GM12878 (cell line): ENCODE measurements around the gene HLA-DRA. TPM values are rescaled to one million over a fixed set of nuclear protein-coding genes. Genes with fewer than 3 reads are reported as not detected.

Experiments
- ATAC-seq: fragments of 200-7000 bp; cut with Tn5 transposase; 3 replicates; pipeline ENCODE4 v1.9.1; 2020; ENCODE audit warnings: mild to moderate bottlenecking, moderate library complexity
- BruUV-seq: library from RNA; stranded (reverse); fragments of 400-500 nt; replicated peaks from 2 replicates; lab custom pipeline; 2021; lab: Mats Ljungman, UMichigan
- CTCF ChIA-PET: fragments of 300-600 bp; sonication (Branson Sonifier 250); formaldehyde crosslinking; extraction: SDS; loops from one replicate; lab custom pipeline; 2021; ENCODE audit warnings: inconsistent platforms; lab: Yijun Ruan, JAX
- POLR2A ChIA-PET: fragments of 350-600 bp; formaldehyde crosslinking; extraction: SDS; loops from one replicate; lab custom pipeline; 2021; ENCODE audit warnings: inconsistent platforms; lab: Charles Lee
- RAD21 ChIA-PET: fragments of 300-600 bp; sonication (Branson Sonifier 250); formaldehyde crosslinking; loops from one replicate; lab custom pipeline; 2023; ENCODE audit warnings: antibody characterized with exemption; ENCODE audit not compliant: unreplicated experiment; lab: Charles Lee
- SMC1A ChIA-PET: fragments of 300-600 bp; sonication (Branson Sonifier 250); formaldehyde crosslinking; loops from one replicate; lab custom pipeline; 2023; ENCODE audit not compliant: unreplicated experiment, uncharacterized antibody; lab: Charles Lee
- DNase-seq: peaks from one replicate; pipeline ENCODE4 v3.0.0-alpha.2; 2011; ENCODE audit warnings: low read depth, low spot score
- FAIRE-seq: peaks from 3 replicates; lab custom pipeline; 2011; peaks lifted over from hg19 to GRCh38; lab: Jason Lieb, UNC
- H2AFZ ChIP-seq: 2 replicates; pipeline ENCODE4 v1.6.0; 2011; ENCODE audit warnings: low read depth, low read length, control low read depth; ENCODE audit not compliant: control insufficient read depth
- H3K27ac ChIP-seq: 2 replicates; pipeline ENCODE4 v1.5.1; 2011; ENCODE audit warnings: control low read depth; ENCODE audit not compliant: control insufficient read depth, insufficient read depth
- H3K27me3 ChIP-seq, 2 experiments: replicated peaks in 1 of 2; 2 replicates each; pipeline versions ENCODE4 v1.6.0 to v1.6.1; 2011; ENCODE audit warnings: low read length in 1 of 2; ENCODE audit not compliant: control insufficient read depth in 2 of 2, insufficient read depth in 2 of 2
- H3K36me3 ChIP-seq, 2 experiments: 2 replicates each; pipeline ENCODE4 v1.5.1; 2011; ENCODE audit warnings: low read length in 1 of 2; ENCODE audit not compliant: control insufficient read depth in 2 of 2, insufficient read depth in 2 of 2
- H3K4me1 ChIP-seq: 2 replicates; pipeline ENCODE4 v1.6.1; 2011; ENCODE audit warnings: mild to moderate bottlenecking, low read length, moderate library complexity, mixed read lengths; ENCODE audit not compliant: control insufficient read depth, insufficient read depth
- H3K4me2 ChIP-seq: 2 replicates; pipeline ENCODE4 v1.6.0; 2011; ENCODE audit warnings: control low read depth; ENCODE audit not compliant: control insufficient read depth, insufficient read depth
- H3K4me3 ChIP-seq: fragments of 200-600 bp; sonication (generic); 2 replicates; pipeline ENCODE4 v1.5.1; 2016
- H3K79me2 ChIP-seq: 2 replicates; pipeline ENCODE4 v1.6.0; 2011; ENCODE audit warnings: low read length; ENCODE audit not compliant: control insufficient read depth, insufficient read depth
- H3K9ac ChIP-seq: 2 replicates; pipeline ENCODE4 v1.8.0; 2011; ENCODE audit warnings: low read length, control low read depth, mixed read lengths; ENCODE audit not compliant: control insufficient read depth, insufficient read depth
- H3K9me3 ChIP-seq: replicated peaks from 3 replicates; pipeline ENCODE4 v1.5.1; 2011; ENCODE audit warnings: mild to moderate bottlenecking, low read length; ENCODE audit not compliant: control insufficient read depth, insufficient read depth
- H4K20me1 ChIP-seq: 2 replicates; pipeline ENCODE4 v1.6.0; 2011; ENCODE audit not compliant: control insufficient read depth, insufficient read depth
- ETV6 ChIP-seq, 2 experiments: fragments of 450-650 bp in 1 of 2; IDR thresholded peaks in 1 of 2; conservative IDR thresholded peaks in 1 of 2; 2 replicates each; pipeline ENCODE4 v1.6.1; 2014; ENCODE audit warnings: antibody characterized with exemption in 1 of 2, borderline replicate concordance in 1 of 2, low read depth in 1 of 2, mild to moderate bottlenecking in 1 of 2, moderate library complexity in 1 of 2
- IRF4 ChIP-seq: IDR thresholded peaks from 2 replicates; pipeline ENCODE4 v1.6.1; 2011; ENCODE audit warnings: low read depth, low read length
- KDM1A ChIP-seq: fragments of 200-600 bp; sonication (generic); IDR thresholded peaks from 2 replicates; pipeline ENCODE4 v1.6.1; 2016; ENCODE audit warnings: borderline replicate concordance
- MEF2B ChIP-seq: fragments of 450-650 bp; IDR thresholded peaks from 2 replicates; pipeline ENCODE4 v1.6.1; 2018; ENCODE audit warnings: mild to moderate bottlenecking, moderate library complexity; ENCODE audit not compliant: partially characterized antibody, poor library complexity, severe bottlenecking
- MYB ChIP-seq: fragments of 150-350 bp; IDR thresholded peaks from 2 replicates; pipeline ENCODE4 v1.6.1; 2014; ENCODE audit warnings: mild to moderate bottlenecking, low read depth, low read length, borderline replicate concordance
- NBN ChIP-seq: fragments of 450-650 bp; IDR thresholded peaks from 2 replicates; pipeline ENCODE4 v1.6.1; 2016
- NR2F1 ChIP-seq: fragments of 450-650 bp; conservative IDR thresholded peaks from 2 replicates; pipeline ENCODE4 v1.6.1; 2017; ENCODE audit warnings: mild to moderate bottlenecking
- PAX8 ChIP-seq: fragments of 450-650 bp; IDR thresholded peaks from 2 replicates; pipeline ENCODE4 v1.6.1; 2017; ENCODE audit warnings: mild to moderate bottlenecking, moderate library complexity
- RB1 ChIP-seq: fragments of 450-650 bp; formaldehyde crosslinking; IDR thresholded peaks from 2 replicates; pipeline ENCODE4 v1.6.1; 2017; ENCODE audit warnings: mild to moderate bottlenecking, borderline replicate concordance
- SMAD1 ChIP-seq: fragments of 450-650 bp; IDR thresholded peaks from 2 replicates; pipeline ENCODE4 v1.6.1; 2018; ENCODE audit warnings: mild to moderate bottlenecking, low read depth; ENCODE audit not compliant: partially characterized antibody
- YY1 ChIP-seq: IDR thresholded peaks from 2 replicates; pipeline ENCODE4 v1.6.1; 2011; ENCODE audit warnings: low read depth, mild to moderate bottlenecking, low read length
- WGBS: methylation state at CpG from one replicate; pipeline ENCODE4 v1.1.6; 2016; ENCODE audit warnings: low lambda C conversion rate; ENCODE audit not compliant: insufficient replicate concordance, insufficient coverage; ENCODE audit errors: missing lambda C conversion rate; 5-methylcytosine and 5-hydroxymethylcytosine counted together
- in situ Hi-C: fragments of 300-500 bp; cut with MboI; formaldehyde crosslinking; loops from 9 replicates; pipeline ENCODE4 v1.14.3; 2018; ENCODE audit warnings: mixed read lengths
- intact Hi-C: fragments of 100-400 bp; cut with micrococcal nuclease; formaldehyde crosslinking; loops from one replicate; pipeline ENCODE4 v1.14.2; 2022; ENCODE audit not compliant: unreplicated experiment
- polyA plus RNA-seq, 11 experiments: library from polyadenylated mRNA; depleted of rRNA in 4 of 11; unstranded in 6 of 11; stranded (reverse) in 5 of 11; fragments of >200 nt; fragmentation: Nextera tagmentation in 4 of 11; fragmentation: Illumina TruSeq in 1 of 11; extraction: Ambion mirVana in 4 of 11; extraction: Trizol in 1 of 11; gene quantifications; 1 replicate in 1 of 11; 2 replicates in 10 of 11; pipeline versions ENCODE4 v1.2.1 to v1.2.3, GENCODE V29; 2011 to 2016; ENCODE audit warnings: inconsistent platforms in 2 of 11, missing spikeins in 2 of 11, low read depth in 1 of 11
- total RNA-seq, 4 experiments: library from RNA; depleted of rRNA in 3 of 4; stranded (reverse); fragments of >200 nt in 3 of 4; fragmentation: Illumina TruSeq in 1 of 4; extraction: Trizol in 1 of 4; gene quantifications; 2 replicates each; pipeline versions ENCODE4 v1.2.1 to v1.2.3, GENCODE V29; 2013 to 2021
- TF ChIP-seq, protein P1 (sequence below): IDR thresholded peaks from 2 replicates; pipeline ENCODE4 v1.6.1; 2011; ENCODE audit warnings: borderline replicate concordance, low read depth, mild to moderate bottlenecking, moderate library complexity, mixed read lengths, low read length; ENCODE audit not compliant: insufficient read depth; ENCODE audit errors: extremely low read length

Gene HLA-DRA
- total and polyA plus RNA-seq, 10 of the 15 experiments (the other 5 are each of a cell fraction or from before 2014, with no cell fraction given), result 2,040 to 7,093 (median 2,859) TPM

DNA sequence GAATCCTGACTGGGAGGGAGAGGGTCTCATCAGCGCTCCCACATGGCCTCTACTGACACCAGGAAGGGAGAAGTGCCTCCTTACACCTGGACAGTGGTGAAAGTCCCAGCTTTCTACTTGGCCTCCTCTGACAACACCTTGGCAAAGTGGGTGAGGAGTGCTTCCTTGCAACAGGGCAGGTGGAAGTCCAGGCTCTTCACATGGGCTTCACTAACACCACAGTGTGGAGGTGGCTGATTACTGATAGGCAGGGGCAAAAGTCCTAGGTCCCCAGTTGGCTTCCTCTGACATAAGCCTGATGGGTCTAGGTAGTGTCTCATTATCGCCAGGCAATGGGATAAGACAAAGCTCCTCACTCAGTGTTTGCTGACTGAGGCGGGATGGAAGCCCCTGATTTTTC is 9.5 kb upstream of the HLA-DRA start:
- no TSS peak for BruUV-seq

More for the DNA sequence above, 9.5 kb upstream of the HLA-DRA start:
- ChIA-PET CTCF (interaction anchor here (0.6 to 9.2 kb wide), 7 partner anchors 10 to 438 kb away, joined by 3 to 160 read pairs (median 25); no protein-coding TSS in a partner anchor), POLR2A (interaction anchor here (0.6 kb wide), 1 partner anchor 123 kb away, joined by 5 read pairs; no protein-coding TSS in a partner anchor), RAD21 (interaction anchor here (2.0 to 8.2 kb wide), 5 partner anchors 11 to 438 kb away, joined by 7 to 119 read pairs (median 32); no protein-coding TSS in a partner anchor)
- no peaks in the 10 kb centered on the region for H3K27me3 ChIP-seq
- 16% methylated on average over 3 of the region's 3 CpGs for WGBS
- H4K20me1 ChIP-seq, result no peaks in the 10 kb centered on the region
- intact Hi-C loops (loop anchor here (5.0 to 10.0 kb wide), 2 partner anchors 357 to 515 kb away; partner anchors contain the start of gene HLA-DMB), in situ Hi-C loops (no loop called here)
- H3K9ac ChIP-seq, result no peak overlapping the region
- no peak; the same call in none of the 3 replicates for ATAC-seq
- H3K4me1 ChIP-seq, result peaks cover 2% of the 10 kb centered on the region; the same call in 1 of the 2 replicates
- H3K9me3 ChIP-seq, result no peaks in the 10 kb centered on the region
- TF ChIP-seq IRF4, result no peak
- no peak for TF ChIP-seq ETV6 (conservative IDR thresholded peaks at IDR 0.05 in 1 of 2, IDR thresholded peaks at IDR 0.05 in 1 of 2; ENCODE audit: borderline replicate concordance in 1 of 2, low read depth in 1 of 2)
- TF ChIP-seq, protein P1, sequence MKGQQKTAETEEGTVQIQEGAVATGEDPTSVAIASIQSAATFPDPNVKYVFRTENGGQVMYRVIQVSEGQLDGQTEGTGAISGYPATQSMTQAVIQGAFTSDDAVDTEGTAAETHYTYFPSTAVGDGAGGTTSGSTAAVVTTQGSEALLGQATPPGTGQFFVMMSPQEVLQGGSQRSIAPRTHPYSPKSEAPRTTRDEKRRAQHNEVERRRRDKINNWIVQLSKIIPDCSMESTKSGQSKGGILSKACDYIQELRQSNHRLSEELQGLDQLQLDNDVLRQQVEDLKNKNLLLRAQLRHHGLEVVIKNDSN, result no peak
- TF ChIP-seq MEF2B, result no peak
- TF ChIP-seq PAX8, result no peak
- no peak for TF ChIP-seq YY1
- TF ChIP-seq MYB, result no peak
- TF ChIP-seq KDM1A, result no peak
- no peak for TF ChIP-seq NBN
- TF ChIP-seq NR2F1, result no peak
- no peak for TF ChIP-seq RB1
- no peak for TF ChIP-seq SMAD1
- TF ChIP-seq, all 136 proteins: peak for 0
- DNase-seq, result no peak
- Histone ChIP-seq H2AFZ (no peak overlapping the region), H3K36me3 (no peaks in the 10 kb centered on the region), H3K27ac (no peak overlapping the region), H3K4me3 (no peak overlapping the region), H3K4me2 (no peak overlapping the region), H3K79me2 (no peaks in the 10 kb centered on the region)
- no peak for FAIRE-seq
- SMC1A ChIA-PET, result interaction anchor here (0.8 to 7.3 kb wide), 7 partner anchors 10 to 503 kb away, joined by 3 to 75 read pairs (median 22); no protein-coding TSS in a partner anchor
